ENCODE data around the gene RUSF1. TPM values are rescaled to one million over a fixed set of nuclear protein-coding genes. Genes with fewer than 3 reads are reported as not detected.
A peak's percentile ranks its signal among the peaks of the same experiment; 100 is the strongest.

RUSF1 gene
- total RNA-seq, 1 experiment from 2014 or later, result 39.9 TPM

DNA sequence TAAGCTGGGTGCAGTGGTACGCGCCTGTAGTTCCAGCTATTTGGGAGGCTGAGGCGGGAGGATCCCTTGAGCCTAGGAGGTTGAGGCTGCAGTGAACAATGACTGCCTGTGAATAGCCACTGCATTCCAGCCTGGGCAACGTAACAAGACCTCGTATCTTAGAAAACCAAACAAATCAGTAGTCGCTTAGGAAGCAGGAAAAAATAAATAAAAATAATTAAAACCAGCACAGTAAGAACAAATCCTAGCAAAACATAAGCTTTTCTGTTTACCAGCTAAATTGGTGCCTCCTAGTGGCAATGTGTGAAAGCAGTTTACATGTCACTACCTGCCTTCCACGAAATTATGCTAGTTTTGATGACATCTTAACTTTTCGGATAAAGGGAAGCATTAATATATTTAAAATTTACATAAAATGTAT lies 47.6 kb downstream of the RUSF1 start:
- POLR2A ChIA-PET (ENCODE audit: unreplicated experiment), result interaction anchor here (0.5 to 1.2 kb wide), 4 partner anchors 11 to 339 kb away, joined by 3 to 6 read pairs (median 4); partner anchors contain the start of genes TGFB1I1 and ZNF843
- H3K9me2 ChIP-seq (replicated peaks; ENCODE audit: low read length), result no peaks in the 10 kb centered on the region
- TF ChIP-seq, protein P1, sequence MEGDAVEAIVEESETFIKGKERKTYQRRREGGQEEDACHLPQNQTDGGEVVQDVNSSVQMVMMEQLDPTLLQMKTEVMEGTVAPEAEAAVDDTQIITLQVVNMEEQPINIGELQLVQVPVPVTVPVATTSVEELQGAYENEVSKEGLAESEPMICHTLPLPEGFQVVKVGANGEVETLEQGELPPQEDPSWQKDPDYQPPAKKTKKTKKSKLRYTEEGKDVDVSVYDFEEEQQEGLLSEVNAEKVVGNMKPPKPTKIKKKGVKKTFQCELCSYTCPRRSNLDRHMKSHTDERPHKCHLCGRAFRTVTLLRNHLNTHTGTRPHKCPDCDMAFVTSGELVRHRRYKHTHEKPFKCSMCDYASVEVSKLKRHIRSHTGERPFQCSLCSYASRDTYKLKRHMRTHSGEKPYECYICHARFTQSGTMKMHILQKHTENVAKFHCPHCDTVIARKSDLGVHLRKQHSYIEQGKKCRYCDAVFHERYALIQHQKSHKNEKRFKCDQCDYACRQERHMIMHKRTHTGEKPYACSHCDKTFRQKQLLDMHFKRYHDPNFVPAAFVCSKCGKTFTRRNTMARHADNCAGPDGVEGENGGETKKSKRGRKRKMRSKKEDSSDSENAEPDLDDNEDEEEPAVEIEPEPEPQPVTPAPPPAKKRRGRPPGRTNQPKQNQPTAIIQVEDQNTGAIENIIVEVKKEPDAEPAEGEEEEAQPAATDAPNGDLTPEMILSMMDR (conservative IDR thresholded peaks at IDR 0.05; ENCODE audit: low read depth, low read length), result peak; percentile 65
- TF ChIP-seq EZH2 (IDR thresholded peaks at IDR 0.05; ENCODE audit: low read length, unreplicated experiment), result no peak
- no peaks in the 10 kb centered on the region for H3K9me3 ChIP-seq (ENCODE audit: low read length)
- no peaks in the 10 kb centered on the region for H3F3A ChIP-seq (ENCODE audit: low read length, unreplicated experiment)
- peaks cover 17% of the 10 kb centered on the region; the same call in 1 of the 2 replicates for H3K79me2 ChIP-seq (ENCODE audit: low read length)
- H3K36me3 ChIP-seq (ENCODE audit: low read depth, low read length), result no peaks in the 10 kb centered on the region
- H3K9ac ChIP-seq (ENCODE audit: low read length), result no peak overlapping the region
- intact Hi-C loops (cut with micrococcal nuclease), result no loop called here
- DNase-seq (peak; percentile 51), ATAC-seq (no peak)
- BruUV-seq (replicated peaks), result TSS peak; percentile 61
- H3K27ac ChIP-seq (ENCODE audit: low read length), result no peak overlapping the region
- no peaks in the 10 kb centered on the region for H3K27me3 ChIP-seq (ENCODE audit: low read length)
- CTCF ChIA-PET, result interaction anchor here (0.6 to 1.1 kb wide), 4 partner anchors 9 to 297 kb away, joined by 3 to 12 read pairs (median 4); no protein-coding TSS in a partner anchor
- H3K4me2 ChIP-seq (ENCODE audit: low read length), result peak overlapping the region; percentile 91
- H3K4me1 ChIP-seq (ENCODE audit: insufficient read depth, low read length), result peaks cover 13% of the 10 kb centered on the region
- no peak overlapping the region for H2AFZ ChIP-seq (ENCODE audit: low read length)
- H4K20me1 ChIP-seq (ENCODE audit: low read length), result no peaks in the 10 kb centered on the region
- H3K4me3 ChIP-seq (ENCODE audit: low read length), result peak overlapping the region; percentile 66

DNA sequence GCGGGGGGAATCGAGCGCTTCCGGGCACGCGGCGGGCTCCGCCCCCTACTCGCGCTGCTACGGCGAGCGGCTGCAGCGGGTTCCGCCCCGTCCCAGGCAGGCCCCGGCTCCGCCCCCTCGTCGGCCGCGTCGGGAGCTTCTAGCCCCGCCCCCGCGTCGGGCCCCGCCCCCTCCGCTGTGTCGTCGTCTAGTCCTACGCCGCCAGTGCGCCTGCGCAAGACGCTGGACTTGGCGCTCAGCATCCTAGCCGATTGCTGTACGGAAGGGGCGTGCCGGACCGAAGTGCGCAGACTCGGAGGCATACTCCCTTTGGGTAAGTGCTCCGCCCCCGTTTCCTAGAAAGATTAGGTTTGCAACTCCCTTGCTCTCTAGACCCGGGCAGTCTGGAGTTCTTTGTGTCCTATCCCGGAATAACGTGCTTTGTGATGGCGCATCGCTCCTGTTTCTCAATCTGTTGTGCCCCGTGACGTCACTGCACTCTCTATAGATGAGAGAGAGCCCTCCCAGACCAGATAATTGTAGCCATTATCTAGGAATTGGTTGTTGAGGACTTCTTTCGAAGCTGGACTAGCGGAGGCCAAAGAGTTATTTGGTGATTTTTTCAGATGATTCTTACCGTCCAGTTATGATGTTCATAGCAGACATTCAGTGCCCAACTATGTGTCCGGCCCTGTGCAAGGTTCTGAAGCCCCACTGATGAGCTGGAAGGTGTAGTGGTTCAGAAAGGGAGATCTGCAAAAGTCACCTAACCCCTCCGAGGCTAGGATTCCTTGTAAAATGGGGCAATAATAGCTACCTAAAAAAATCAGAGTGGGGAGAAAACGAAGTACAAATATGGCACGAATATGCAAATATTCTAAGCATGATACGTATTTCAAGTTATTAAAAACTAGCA lies 48.3 kb downstream of the RUSF1 start:
- no peaks in the 10 kb centered on the region for H3K9me2 ChIP-seq (replicated peaks; ENCODE audit: low read length)
- peak overlapping the region; percentile 96 for H3K9ac ChIP-seq (ENCODE audit: low read length)
- no peaks in the 10 kb centered on the region for H3K27me3 ChIP-seq (ENCODE audit: low read length)
- ATAC-seq (peak; percentile 90), DNase-seq (peak; percentile 98)
- TF ChIP-seq EZH2phosphoT487 (IDR thresholded peaks at IDR 0.05; ENCODE audit: borderline replicate concordance, low read length) (no peak), EZH2 (IDR thresholded peaks at IDR 0.05; ENCODE audit: low read length, unreplicated experiment) (no peak)
- TF ChIP-seq, protein P1 (conservative IDR thresholded peaks at IDR 0.05; ENCODE audit: low read depth, low read length), result no peak
- H3K27ac ChIP-seq (ENCODE audit: low read length), result peak overlapping the region; percentile 94
- peaks cover 13% of the 10 kb centered on the region for H3K4me1 ChIP-seq (ENCODE audit: insufficient read depth, low read length)
- H3F3A ChIP-seq (ENCODE audit: low read length, unreplicated experiment), result no peaks in the 10 kb centered on the region
- POLR2A ChIA-PET (ENCODE audit: unreplicated experiment), result interaction anchor here (0.5 to 1.2 kb wide), 4 partner anchors 12 to 339 kb away, joined by 3 to 6 read pairs (median 4); partner anchors contain the start of genes TGFB1I1 and ZNF843
- H3K4me2 ChIP-seq (ENCODE audit: low read length), result peak overlapping the region; percentile 91
- BruUV-seq (replicated peaks), result no TSS peak
- peak overlapping the region; percentile 91 for H2AFZ ChIP-seq (ENCODE audit: low read length)
- no peaks in the 10 kb centered on the region for H4K20me1 ChIP-seq (ENCODE audit: low read length)
- H3K36me3 ChIP-seq (ENCODE audit: low read depth, low read length), result no peaks in the 10 kb centered on the region
- intact Hi-C loops (cut with micrococcal nuclease), result loop anchor here (2.0 to 10.0 kb wide), 3 partner anchors 237 to 388 kb away; partner anchors contain the start of genes PYCARD, ZNF646 and ZNF668
- H3K9me3 ChIP-seq (ENCODE audit: low read length), result no peaks in the 10 kb centered on the region
- H3K79me2 ChIP-seq (ENCODE audit: low read length), result peaks cover 17% of the 10 kb centered on the region; the same call in 1 of the 2 replicates
- H3K4me3 ChIP-seq (ENCODE audit: low read length), result peak overlapping the region; percentile 77
- CTCF ChIA-PET, result interaction anchor here (0.6 to 1.1 kb wide), 3 partner anchors 8 to 26 kb away, joined by 3 to 12 read pairs (median 6); no protein-coding TSS in a partner anchor

Data from PC-3 (cell line).